Endodermal cell (in vitro differentiated cells): ENCODE measurements around the gene STK39. TPM values are rescaled to one million over a fixed set of nuclear protein-coding genes. Genes with fewer than 3 reads are reported as not detected.

Experiments used
- DNase-seq: peaks from one replicate; pipeline ENCODE4 v3.0.0-alpha.2; 2017
- H3K27ac ChIP-seq: 2 replicates; pipeline ENCODE4 v1.5.1; 2013; ENCODE audit warnings: mild to moderate bottlenecking, low read depth, low read length, moderate library complexity
- H3K27me3 ChIP-seq: 2 replicates; pipeline ENCODE4 v1.6.1; 2013; ENCODE audit warnings: mild to moderate bottlenecking, low read length, moderate library complexity; ENCODE audit not compliant: insufficient read depth, control insufficient read depth, poor library complexity, severe bottlenecking
- H3K36me3 ChIP-seq: 2 replicates; pipeline ENCODE4 v1.7.0; 2013; ENCODE audit warnings: mild to moderate bottlenecking, low read length, moderate library complexity; ENCODE audit not compliant: control insufficient read depth, insufficient read depth
- H3K4me1 ChIP-seq: one replicate; pipeline ENCODE4 v1.7.0; 2013; ENCODE audit warnings: low read length; ENCODE audit not compliant: control insufficient read depth, insufficient read depth
- H3K4me3 ChIP-seq: 2 replicates; pipeline ENCODE4 v1.5.1; 2013; ENCODE audit warnings: mild to moderate bottlenecking, low read length, moderate library complexity
- H3K9ac ChIP-seq: 2 replicates; pipeline ENCODE4 v1.6.1; 2013; ENCODE audit warnings: mild to moderate bottlenecking, low read length, moderate library complexity; ENCODE audit not compliant: poor library complexity, severe bottlenecking; ENCODE audit errors: extremely low read depth
- H3K9me3 ChIP-seq: 2 replicates; pipeline ENCODE4 v1.6.1; 2013; ENCODE audit warnings: mild to moderate bottlenecking, low read length, moderate library complexity; ENCODE audit not compliant: control insufficient read depth
- H3K27ac Mint-ChIP-seq: 2 replicates; pipeline ENCODE4 v1.8.0; 2020; ENCODE audit warnings: mixed read lengths
- H3K27me3 Mint-ChIP-seq: 2 replicates; pipeline ENCODE4 v1.8.0; 2021; ENCODE audit warnings: mild to moderate bottlenecking, mixed read lengths; ENCODE audit not compliant: insufficient read depth
- H3K36me3 Mint-ChIP-seq: 2 replicates; pipeline ENCODE4 v1.8.0; 2020; ENCODE audit warnings: low read depth, mixed read lengths
- H3K4me1 Mint-ChIP-seq: 2 replicates; pipeline ENCODE4 v1.8.0; 2020; ENCODE audit warnings: mixed read lengths
- H3K4me3 Mint-ChIP-seq: 2 replicates; pipeline ENCODE4 v1.8.0; 2020; ENCODE audit warnings: mild to moderate bottlenecking, moderate library complexity, mixed read lengths
- H3K9me3 Mint-ChIP-seq: 2 replicates; pipeline ENCODE4 v1.8.0; 2020; ENCODE audit warnings: mild to moderate bottlenecking, mixed read lengths
- CTCF ChIP-seq: fragments of 200-600 bp; sonication (generic); conservative IDR thresholded peaks from 2 replicates; pipeline ENCODE4 v1.5.0; 2021; ENCODE audit warnings: antibody characterized with exemption, mild to moderate bottlenecking
- WGBS, 2 experiments: methylation state at CpG; one replicate each; pipeline versions ENCODE4 v1.1.5 to v1.1.7; 2013; ENCODE audit warnings: missing lambda C conversion rate in 2 of 2, mixed read lengths in 1 of 2; ENCODE audit not compliant: insufficient coverage in 1 of 2, insufficient read length in 1 of 2; 5-methylcytosine and 5-hydroxymethylcytosine counted together
- total RNA-seq, 2 donors: library from RNA; stranded (reverse); fragmentation: NEBNext Ultra II Directional in 1 of 2; extraction: Animal tissue kit (Norgen Biotek cat#: 25700) in 1 of 2; gene quantifications; 2 replicates in 1 of 2; 3 replicates in 1 of 2; pipeline ENCODE4 v1.2.1, GENCODE V29; 2021

STK39 gene
- total RNA-seq, 2 donors from 2014 or later = 22.3 to 31.5 TPM

DNA sequence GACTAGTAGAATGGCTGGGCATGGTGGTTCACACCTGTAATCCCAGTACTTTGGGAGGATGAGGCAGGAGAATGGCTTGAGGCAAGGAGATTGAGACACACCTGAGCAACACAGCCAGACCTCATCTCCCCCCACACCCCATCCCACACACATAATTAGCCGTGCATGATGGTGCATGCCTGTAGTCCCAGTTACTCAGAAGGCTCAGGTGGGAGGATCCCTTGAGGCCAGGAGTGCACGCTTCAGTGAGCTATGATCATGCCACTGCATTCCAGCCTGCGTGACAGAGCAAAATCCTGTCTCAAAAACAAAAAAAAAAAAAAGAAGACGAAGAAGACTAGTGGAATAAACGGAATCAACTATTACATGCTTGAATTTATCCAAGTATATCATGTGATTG is 150.0 kb downstream of the STK39 start:
- H3K27ac ChIP-seq = no peak overlapping the region
- WGBS, 2 experiments = 88 to 100% methylated on average over 2 to 5 of the region's 5 CpGs
- H3K27ac Mint-ChIP-seq = no peak overlapping the region
- H3K9ac ChIP-seq = no peak overlapping the region
- H3K27me3 Mint-ChIP-seq = no peaks in the 10 kb centered on the region
- H3K9me3 ChIP-seq = no peaks in the 10 kb centered on the region
- H3K9me3 Mint-ChIP-seq = peaks cover 6% of the 10 kb centered on the region
- H3K36me3 Mint-ChIP-seq = peaks cover 15% of the 10 kb centered on the region
- no peak for DNase-seq
- H3K27me3 ChIP-seq = no peaks in the 10 kb centered on the region
- H3K4me1 Mint-ChIP-seq = no peaks in the 10 kb centered on the region
- H3K36me3 ChIP-seq = no peaks in the 10 kb centered on the region
- H3K4me1 ChIP-seq = no peaks in the 10 kb centered on the region
- H3K4me3 ChIP-seq = no peak overlapping the region
- TF ChIP-seq CTCF = no peak
- H3K4me3 Mint-ChIP-seq = no peak overlapping the region

- H3K27ac ChIP-seq = no peak overlapping the region
- no peaks in the 10 kb centered on the region for H3K27me3 ChIP-seq
- Mint-ChIP-seq H3K27me3 (no peaks in the 10 kb centered on the region), H3K9me3 (peaks cover 3% of the 10 kb centered on the region), H3K4me1 (no peaks in the 10 kb centered on the region), H3K4me3 (no peak overlapping the region), H3K36me3 (peaks cover 7% of the 10 kb centered on the region), H3K27ac (no peak overlapping the region)
- H3K36me3 ChIP-seq = no peaks in the 10 kb centered on the region
- H3K9ac ChIP-seq = no peak overlapping the region
- no peaks in the 10 kb centered on the region for H3K4me1 ChIP-seq
- 95 to 100% methylated on average over 1 to 3 of the region's 3 CpGs for WGBS, 2 experiments
- no peak overlapping the region for H3K4me3 ChIP-seq
- TF ChIP-seq CTCF = no peak
- no peak for DNase-seq
- no peaks in the 10 kb centered on the region for H3K9me3 ChIP-seq
Measured at GRCh38 chr2:168096158-168096557, 151.2 kb downstream of the STK39 start.

- H3K36me3 ChIP-seq = no peaks in the 10 kb centered on the region
- no peak for DNase-seq
- no peaks in the 10 kb centered on the region for H3K9me3 ChIP-seq
- no peaks in the 10 kb centered on the region for H3K4me1 ChIP-seq
- no peak overlapping the region for H3K4me3 Mint-ChIP-seq
- H3K4me1 Mint-ChIP-seq = no peaks in the 10 kb centered on the region
- no peak overlapping the region for H3K9ac ChIP-seq
- no peak overlapping the region for H3K27ac ChIP-seq
- no peak overlapping the region for H3K27ac Mint-ChIP-seq
- 90 to 91% methylated on average over 2 of the region's 2 CpGs for WGBS, 2 experiments
- H3K27me3 Mint-ChIP-seq = no peaks in the 10 kb centered on the region
- H3K4me3 ChIP-seq = no peak overlapping the region
- H3K36me3 Mint-ChIP-seq = no peaks in the 10 kb centered on the region
- no peaks in the 10 kb centered on the region for H3K9me3 Mint-ChIP-seq
- no peaks in the 10 kb centered on the region for H3K27me3 ChIP-seq
- TF ChIP-seq CTCF = no peak
Measured at GRCh38 chr2:168091986-168092385, 155.4 kb downstream of the STK39 start.
